IPS-18a (cell line): ENCODE results near the gene MYBPHL.
A peak's percentile ranks its signal among the peaks of the same experiment; 100 is the strongest.

Source experiments
- H3K27ac ChIP-seq: one replicate; pipeline ENCODE4 v1.5.1; 2013; ENCODE audit warnings: low read length
- H3K27me3 ChIP-seq: one replicate; pipeline ENCODE4 v1.6.1; 2013; ENCODE audit warnings: mild to moderate bottlenecking, low read length; ENCODE audit not compliant: control insufficient read depth, insufficient read depth
- H3K36me3 ChIP-seq: one replicate; pipeline ENCODE4 v1.6.1; 2013; ENCODE audit warnings: low read depth, low read length; ENCODE audit not compliant: control insufficient read depth
- H3K4me1 ChIP-seq: one replicate; pipeline ENCODE4 v1.6.1; 2013; ENCODE audit warnings: low read depth, low read length; ENCODE audit not compliant: control insufficient read depth
- H3K4me3 ChIP-seq: one replicate; pipeline ENCODE4 v1.5.1; 2013; ENCODE audit warnings: low read length
- H3K9ac ChIP-seq: one replicate; pipeline ENCODE4 v1.6.1; 2013; ENCODE audit warnings: mild to moderate bottlenecking, low read length, moderate library complexity
- H3K9me3 ChIP-seq: one replicate; pipeline ENCODE4 v1.6.1; 2013; ENCODE audit warnings: low read depth, low read length; ENCODE audit not compliant: control insufficient read depth

The MYBPHL gene

DNA sequence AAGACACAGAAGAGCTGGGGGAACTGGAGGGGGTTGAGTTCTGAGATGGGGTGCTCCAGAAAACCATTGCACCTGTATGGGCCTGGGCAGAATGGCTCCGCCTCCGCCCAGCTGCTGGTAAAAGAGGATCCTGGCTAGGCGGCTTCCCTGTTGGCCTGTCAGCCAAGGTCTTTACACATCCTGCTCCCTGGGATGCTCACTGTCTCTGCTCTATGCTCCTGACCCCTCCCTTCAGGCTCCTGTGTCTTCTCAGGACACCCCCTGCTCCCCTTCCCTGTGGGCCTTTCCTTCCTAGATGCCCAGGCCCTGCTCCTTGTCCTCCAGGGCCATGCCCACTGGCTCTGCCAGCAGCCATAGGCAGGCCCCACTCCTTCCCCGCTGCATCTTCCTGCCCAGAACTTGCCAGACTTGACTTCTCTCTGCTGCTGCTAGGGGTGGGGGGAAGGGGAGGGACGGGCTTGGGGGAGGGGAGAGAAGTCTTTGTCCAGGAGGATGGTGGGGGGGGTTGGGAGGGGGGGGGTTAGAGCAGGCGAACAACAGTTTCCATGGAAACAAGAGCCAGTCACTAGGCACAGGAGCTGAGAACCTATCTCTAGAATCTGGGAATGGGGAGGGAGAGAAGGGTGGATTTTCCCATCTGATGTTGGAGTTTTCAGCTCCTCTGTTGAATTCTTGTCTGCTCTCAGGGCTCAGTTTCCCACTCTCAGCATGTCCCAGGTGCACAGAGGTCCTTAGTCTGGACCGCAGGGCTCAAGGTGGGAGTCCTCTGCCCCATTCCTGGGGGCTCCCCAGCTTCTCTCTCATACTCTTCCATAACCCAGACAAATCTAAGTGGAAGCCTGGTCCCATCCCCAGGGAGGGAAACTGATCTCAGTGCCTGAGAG lies 46.9 kb downstream of the MYBPHL start:
- Histone ChIP-seq H3K4me1 (peaks cover 9% of the 10 kb centered on the region), H3K9ac (no peak overlapping the region), H3K27me3 (no peaks in the 10 kb centered on the region), H3K4me3 (no peak overlapping the region), H3K36me3 (peaks cover 14% of the 10 kb centered on the region), H3K9me3 (no peaks in the 10 kb centered on the region), H3K27ac (peak overlapping the region; percentile 65)

DNA sequence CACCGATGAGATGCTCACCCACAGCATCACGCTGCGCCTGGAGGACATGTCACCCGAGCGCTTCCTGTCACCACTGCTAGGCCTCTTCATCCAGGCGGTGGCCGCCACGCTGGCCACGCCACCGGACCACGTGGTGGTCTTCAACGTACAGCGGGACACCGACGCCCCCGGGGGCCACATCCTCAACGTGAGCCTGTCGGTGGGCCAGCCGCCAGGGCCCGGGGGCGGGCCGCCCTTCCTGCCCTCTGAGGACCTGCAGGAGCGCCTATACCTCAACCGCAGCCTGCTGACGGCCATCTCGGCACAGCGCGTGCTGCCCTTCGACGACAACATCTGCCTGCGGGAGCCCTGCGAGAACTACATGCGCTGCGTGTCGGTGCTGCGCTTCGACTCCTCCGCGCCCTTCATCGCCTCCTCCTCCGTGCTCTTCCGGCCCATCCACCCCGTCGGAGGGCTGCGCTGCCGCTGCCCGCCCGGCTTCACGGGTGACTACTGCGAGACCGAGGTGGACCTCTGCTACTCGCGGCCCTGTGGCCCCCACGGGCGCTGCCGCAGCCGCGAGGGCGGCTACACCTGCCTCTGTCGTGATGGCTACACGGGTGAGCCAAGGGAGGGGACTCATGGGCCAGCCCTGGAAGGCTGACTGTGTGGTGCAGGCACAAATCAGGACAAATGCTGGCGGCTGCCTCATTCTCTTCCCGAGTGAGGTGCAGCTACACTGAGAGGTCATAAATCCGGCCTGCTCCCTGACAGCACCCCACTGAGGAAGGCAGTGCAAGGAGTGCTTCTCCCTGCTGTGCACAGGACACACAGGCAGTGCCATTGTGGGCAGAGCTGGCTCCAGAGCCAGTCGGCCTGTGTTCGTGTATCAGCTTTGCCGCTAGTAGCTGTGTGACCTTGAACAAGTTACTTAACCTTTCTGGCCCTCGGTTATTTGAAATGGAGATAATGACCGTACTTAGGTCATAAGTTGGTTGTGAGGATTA lies 48.0 kb downstream of the MYBPHL start:
- no peaks in the 10 kb centered on the region for H3K9me3 ChIP-seq
- H3K9ac ChIP-seq = no peak overlapping the region
- no peaks in the 10 kb centered on the region for H3K27me3 ChIP-seq
- peaks cover 7% of the 10 kb centered on the region for H3K36me3 ChIP-seq
- H3K27ac ChIP-seq = no peak overlapping the region
- H3K4me1 ChIP-seq = peaks cover 21% of the 10 kb centered on the region
- no peak overlapping the region for H3K4me3 ChIP-seq

DNA sequence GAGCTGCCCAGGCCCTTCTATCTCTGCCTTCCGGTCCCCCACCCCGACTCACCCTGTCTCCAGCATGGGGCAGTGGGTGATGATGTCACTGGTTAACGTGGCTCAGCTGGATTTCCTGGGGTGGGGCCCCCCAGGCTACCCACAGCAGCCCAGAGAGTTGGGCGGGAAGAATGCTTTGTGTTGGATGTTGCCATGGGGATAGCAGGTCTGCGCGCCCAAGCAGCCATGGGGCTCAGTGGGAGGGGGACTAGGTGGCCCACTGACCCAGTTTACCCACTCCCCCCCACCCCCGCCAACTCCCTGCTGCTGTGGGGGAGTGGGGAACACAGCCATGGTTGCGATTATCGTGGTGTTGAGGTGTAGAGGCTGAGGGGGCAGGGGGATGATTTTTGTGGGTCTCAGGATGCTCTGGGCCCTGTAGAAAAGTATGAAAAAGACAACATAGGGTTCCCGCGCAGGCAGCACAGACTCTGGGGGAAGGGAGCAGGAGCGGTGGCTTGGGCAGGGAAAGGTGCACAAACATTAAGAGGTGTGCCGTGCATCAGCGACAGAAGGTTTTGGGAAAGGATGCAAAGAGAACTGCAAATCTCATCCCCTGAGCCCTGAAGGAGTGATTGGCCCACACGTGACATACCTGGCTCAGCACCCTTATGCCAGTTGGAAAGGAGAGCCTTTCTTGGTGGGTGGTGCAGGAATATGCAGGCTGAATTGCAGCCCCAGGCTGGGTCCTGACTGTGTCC lies 49.0 kb downstream of the MYBPHL start:
- no peaks in the 10 kb centered on the region for H3K9me3 ChIP-seq
- no peak overlapping the region for H3K27ac ChIP-seq
- H3K4me3 ChIP-seq = no peak overlapping the region
- no peaks in the 10 kb centered on the region for H3K27me3 ChIP-seq
- H3K9ac ChIP-seq = no peak overlapping the region
- H3K36me3 ChIP-seq = peaks cover 7% of the 10 kb centered on the region
- peaks cover 23% of the 10 kb centered on the region for H3K4me1 ChIP-seq

DNA sequence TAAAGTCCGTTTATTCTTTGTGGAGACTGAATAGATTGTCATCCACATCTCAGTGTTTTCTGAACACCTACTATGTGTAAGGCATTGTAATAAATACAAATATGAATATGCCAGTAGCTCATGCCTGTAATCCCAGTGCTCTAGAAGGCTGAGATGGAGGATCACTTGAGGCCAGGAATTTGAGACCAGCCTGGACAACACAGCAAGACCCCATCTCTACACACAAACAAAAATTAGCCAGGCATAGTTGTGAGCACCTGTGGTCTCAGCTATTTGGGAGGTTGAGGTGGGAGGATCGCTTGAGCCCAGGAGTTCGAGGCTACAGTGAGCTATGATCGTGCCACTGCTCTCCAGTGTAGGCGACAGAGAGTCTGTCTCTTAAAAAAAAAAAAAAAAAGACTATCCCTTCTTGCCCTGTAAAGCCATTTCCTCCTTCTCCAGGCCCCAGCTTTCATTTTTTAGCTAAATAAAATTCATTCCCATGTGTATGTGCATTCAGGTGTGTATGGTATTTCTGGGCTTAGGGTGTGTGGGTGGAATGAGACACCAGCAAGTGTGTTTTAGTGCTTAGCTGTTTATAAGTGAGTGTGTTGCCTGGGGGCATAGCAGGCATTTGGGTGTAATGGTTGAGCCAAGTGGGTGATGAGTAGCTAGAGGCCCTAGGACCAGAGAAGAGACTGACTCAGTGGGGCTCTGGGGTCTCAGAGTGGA lies 49.7 kb downstream of the MYBPHL start:
- Histone ChIP-seq H3K4me3 (no peak overlapping the region), H3K9me3 (no peaks in the 10 kb centered on the region), H3K9ac (no peak overlapping the region), H3K27ac (no peak overlapping the region), H3K27me3 (no peaks in the 10 kb centered on the region), H3K36me3 (peaks cover 7% of the 10 kb centered on the region), H3K4me1 (peaks cover 23% of the 10 kb centered on the region)

DNA sequence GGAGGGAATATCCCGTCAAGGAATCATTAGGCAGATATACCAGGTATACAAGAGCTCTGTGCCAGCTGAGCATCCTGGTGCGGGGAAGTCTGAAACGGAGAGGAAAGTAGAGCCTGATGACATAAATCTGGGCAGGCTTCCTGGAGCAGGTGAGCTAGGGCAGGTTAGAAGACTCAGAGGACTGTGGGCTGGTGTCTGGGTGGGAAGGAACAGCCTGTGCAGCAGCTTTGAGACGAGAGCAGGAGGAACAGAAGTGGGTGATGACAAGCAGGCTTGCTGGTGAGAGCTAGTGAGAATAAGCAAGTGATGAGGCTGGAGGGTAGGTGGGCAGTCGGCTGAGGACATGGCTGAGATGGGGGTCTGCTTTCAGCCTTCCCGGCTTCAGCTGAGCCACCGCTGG lies 50.7 kb downstream of the MYBPHL start:
- peaks cover 23% of the 10 kb centered on the region for H3K4me1 ChIP-seq
- H3K27ac ChIP-seq = no peak overlapping the region
- peaks cover 2% of the 10 kb centered on the region for H3K36me3 ChIP-seq
- peaks cover 2% of the 10 kb centered on the region for H3K27me3 ChIP-seq
- no peak overlapping the region for H3K9ac ChIP-seq
- H3K4me3 ChIP-seq = no peak overlapping the region
- no peaks in the 10 kb centered on the region for H3K9me3 ChIP-seq

DNA sequence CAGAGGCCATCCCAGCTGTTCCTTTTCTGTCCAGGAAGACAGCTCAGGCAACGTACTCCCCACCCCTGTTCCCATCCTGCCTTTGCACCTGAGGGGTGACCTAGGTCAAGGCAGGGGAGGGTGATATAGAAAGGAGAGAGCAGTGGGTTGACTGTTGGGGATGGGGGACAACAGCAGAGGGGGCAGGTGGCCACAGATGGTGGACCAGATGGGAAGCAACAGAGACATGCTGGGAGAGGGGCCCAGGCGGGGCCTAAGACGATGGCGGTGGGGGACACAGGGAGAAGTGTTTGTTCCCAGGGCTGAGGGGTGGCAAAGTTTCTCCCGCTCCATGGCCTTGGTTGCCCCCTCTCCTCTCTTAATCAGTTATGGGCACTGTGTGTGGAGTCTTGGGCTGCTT lies 51.1 kb downstream of the MYBPHL start:
- Histone ChIP-seq H3K36me3 (peaks cover 3% of the 10 kb centered on the region), H3K4me3 (peak overlapping the region; percentile 11), H3K27ac (no peak overlapping the region), H3K9me3 (no peaks in the 10 kb centered on the region), H3K27me3 (peaks cover 6% of the 10 kb centered on the region), H3K4me1 (peaks cover 23% of the 10 kb centered on the region), H3K9ac (peak overlapping the region; percentile 63)

DNA sequence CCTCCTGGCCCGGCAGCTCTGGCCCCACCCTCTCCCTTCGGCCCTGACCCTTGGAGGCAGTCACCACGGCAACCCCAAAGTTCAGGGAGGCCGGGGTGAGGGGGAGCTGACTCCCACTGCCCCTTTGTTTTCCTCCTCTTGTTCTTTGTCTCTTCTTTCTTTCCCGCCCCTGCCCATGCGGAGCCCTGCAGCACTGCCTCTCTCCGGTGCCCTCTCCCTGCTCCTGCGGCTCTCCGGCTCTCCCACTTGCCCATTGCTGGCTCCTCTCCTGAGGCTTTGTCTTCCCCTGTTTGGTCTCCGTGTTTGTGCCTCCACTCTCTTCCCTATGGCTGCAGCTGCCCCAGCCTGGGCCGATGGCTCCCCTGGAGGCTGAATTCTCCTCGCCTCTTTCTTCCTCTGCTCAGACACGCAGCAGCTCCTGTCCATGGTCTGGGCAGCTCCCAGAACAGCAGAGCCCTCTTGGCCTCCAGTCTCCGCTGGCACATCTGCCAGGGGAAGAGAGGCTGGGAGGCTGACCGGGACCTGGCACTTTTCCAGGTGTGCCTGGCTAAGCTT lies 51.6 kb downstream of the MYBPHL start:
- H3K4me3 ChIP-seq = peak overlapping the region; percentile 11
- peaks cover 11% of the 10 kb centered on the region for H3K27me3 ChIP-seq
- peaks cover 3% of the 10 kb centered on the region for H3K36me3 ChIP-seq
- H3K9me3 ChIP-seq = no peaks in the 10 kb centered on the region
- no peak overlapping the region for H3K27ac ChIP-seq
- peaks cover 21% of the 10 kb centered on the region for H3K4me1 ChIP-seq
- peak overlapping the region; percentile 63 for H3K9ac ChIP-seq

DNA sequence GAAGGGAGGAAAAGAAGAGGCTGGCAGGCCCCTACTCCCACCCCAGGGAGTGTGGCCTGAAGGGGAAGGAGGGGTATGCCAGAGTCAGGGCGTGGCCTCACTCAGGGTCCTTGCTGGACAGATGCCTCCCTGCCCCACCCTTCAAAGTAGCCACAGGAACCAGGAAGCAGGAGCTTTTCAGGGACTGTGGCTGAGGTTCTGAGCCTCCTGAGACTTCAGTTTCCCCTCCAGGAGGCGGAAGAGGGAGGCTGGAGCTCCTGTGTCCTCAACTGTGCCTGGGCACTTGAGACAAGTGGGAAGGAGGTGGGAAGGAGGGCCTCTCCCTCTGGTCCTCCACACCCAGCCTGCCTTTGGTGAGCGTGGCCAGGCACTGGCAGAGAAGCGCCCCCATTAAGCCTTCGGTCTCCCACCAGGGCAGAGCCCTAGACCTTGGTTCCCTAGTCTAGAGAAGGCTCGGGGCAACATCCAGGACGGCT lies 52.2 kb downstream of the MYBPHL start:
- no peaks in the 10 kb centered on the region for H3K9me3 ChIP-seq
- H3K27ac ChIP-seq = no peak overlapping the region
- peak overlapping the region; percentile 11 for H3K4me3 ChIP-seq
- peaks cover 20% of the 10 kb centered on the region for H3K4me1 ChIP-seq
- peaks cover 13% of the 10 kb centered on the region for H3K27me3 ChIP-seq
- peak overlapping the region; percentile 63 for H3K9ac ChIP-seq
- H3K36me3 ChIP-seq = peaks cover 3% of the 10 kb centered on the region

DNA sequence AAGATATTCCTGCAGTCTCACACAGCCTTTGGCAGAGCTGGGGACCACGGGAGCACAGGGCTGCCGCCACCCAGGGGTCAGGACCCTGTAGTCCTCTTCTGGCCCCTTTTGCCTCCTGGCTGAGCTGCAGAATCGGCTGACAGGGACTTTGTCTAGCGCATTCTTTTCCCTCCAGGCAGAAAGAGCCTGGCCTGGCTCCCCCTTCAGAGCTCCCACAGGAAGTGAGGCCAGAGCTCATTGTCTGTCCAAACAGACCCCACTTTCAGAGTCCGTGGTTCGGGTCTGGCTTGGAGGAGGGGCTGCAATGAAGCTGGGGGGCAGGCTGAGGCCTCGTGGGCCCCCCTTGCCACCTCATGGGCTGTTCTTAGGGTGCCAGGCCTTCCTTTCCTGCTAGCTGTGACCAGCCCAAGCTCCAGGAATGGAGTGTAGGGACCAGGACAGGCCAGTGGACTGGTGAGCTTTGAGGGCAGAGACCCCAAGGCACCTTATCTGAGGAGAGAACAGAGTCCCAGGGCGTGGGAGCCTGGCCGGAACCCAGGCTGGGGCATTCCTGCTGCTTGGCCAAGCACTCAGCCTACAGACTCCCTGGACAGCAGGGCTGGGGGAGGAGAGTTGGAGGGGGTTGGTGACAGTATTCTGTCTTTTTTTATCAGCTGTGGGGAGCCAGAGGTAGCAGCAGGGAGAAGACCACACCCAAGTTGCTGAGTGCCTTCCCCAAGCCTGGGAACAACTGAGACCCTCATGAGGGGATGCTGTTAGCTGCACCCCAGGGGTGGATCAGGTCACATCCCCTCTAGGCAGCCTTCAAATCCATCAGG lies 52.8 kb downstream of the MYBPHL start:
- peaks cover 13% of the 10 kb centered on the region for H3K27me3 ChIP-seq
- peaks cover 23% of the 10 kb centered on the region for H3K4me1 ChIP-seq
- no peaks in the 10 kb centered on the region for H3K9me3 ChIP-seq
- H3K9ac ChIP-seq = no peak overlapping the region
- H3K27ac ChIP-seq = no peak overlapping the region
- H3K36me3 ChIP-seq = peaks cover 3% of the 10 kb centered on the region
- no peak overlapping the region for H3K4me3 ChIP-seq
